Neural cell (in vitro differentiated cells): ENCODE measurements around the gene DPF3. TPM values are rescaled to one million over a fixed set of nuclear protein-coding genes. Genes with fewer than 3 reads are reported as not detected.

ENCODE experiments used
- H2AFZ ChIP-seq: fragments of 200-600, 300-800 bp; sonication (generic), shearing (Covaris generic); 2 replicates; pipeline ENCODE4 v1.6.0; 2014; ENCODE audit warnings: low read depth, mild to moderate bottlenecking, antibody characterized with exemption, low read length, moderate library complexity
- H3F3A ChIP-seq: fragments of 200-600 bp; shearing (Covaris generic); 2 replicates; pipeline ENCODE4 v1.6.1; 2016; ENCODE audit warnings: mild to moderate bottlenecking, moderate library complexity, mixed read lengths, antibody characterized with exemption, low read length; ENCODE audit not compliant: insufficient read depth, poor library complexity, severe bottlenecking
- H3K27ac ChIP-seq: fragments of 200-600, 300-800 bp; sonication (generic), shearing (Covaris generic); 2 replicates; pipeline ENCODE4 v1.5.1; 2014; ENCODE audit warnings: mild to moderate bottlenecking, low read length, moderate library complexity
- H3K27me3 ChIP-seq: fragments of 300-800, 200-600 bp; sonication (generic), shearing (Covaris generic); 2 replicates; pipeline ENCODE4 v1.6.0; 2014; ENCODE audit warnings: mild to moderate bottlenecking, low read depth, low read length, moderate library complexity; ENCODE audit not compliant: insufficient read depth
- H3K36me3 ChIP-seq: fragments of 300-800, 200-600 bp; sonication (generic), shearing (Covaris generic); 2 replicates; pipeline ENCODE4 v1.5.1; 2014; ENCODE audit warnings: mild to moderate bottlenecking, antibody characterized with exemption, low read length, moderate library complexity; ENCODE audit not compliant: insufficient read depth
- H3K4me2 ChIP-seq: fragments of 300-800, 200-600 bp; sonication (generic), shearing (Covaris generic); 2 replicates; pipeline ENCODE4 v1.6.0; 2014; ENCODE audit warnings: mild to moderate bottlenecking, low read length
- H3K4me3 ChIP-seq: fragments of 300-800, 200-600 bp; sonication (generic), shearing (Covaris generic); 2 replicates; pipeline ENCODE4 v1.5.1; 2014; ENCODE audit warnings: mild to moderate bottlenecking, low read length, moderate library complexity
- H3K79me2 ChIP-seq: fragments of 200-600 bp; shearing (Covaris generic); replicated peaks from 2 replicates; pipeline ENCODE4 v1.6.0; 2014; ENCODE audit warnings: mild to moderate bottlenecking, low read length, moderate library complexity; ENCODE audit not compliant: insufficient read depth
- H3K9ac ChIP-seq: fragments of 300-800, 200-600 bp; sonication (generic), shearing (Covaris generic); 2 replicates; pipeline ENCODE4 v1.6.1; 2016; ENCODE audit warnings: mild to moderate bottlenecking, low read length, mixed read lengths
- H3K9me2 ChIP-seq: fragments of 200-600 bp; shearing (Covaris generic); 2 replicates; pipeline ENCODE4 v1.6.1; 2016; ENCODE audit warnings: mild to moderate bottlenecking, low read length, mixed read lengths; ENCODE audit not compliant: insufficient read depth
- H3K9me3 ChIP-seq: fragments of 200-600, 300-800 bp; sonication (generic), shearing (Covaris generic); 2 replicates; pipeline ENCODE4 v1.6.1; 2016; ENCODE audit warnings: mild to moderate bottlenecking, mixed run types, low read length, moderate library complexity, mixed read lengths
- H4K20me1 ChIP-seq: fragments of 200-600 bp; shearing (Covaris generic); 2 replicates; pipeline ENCODE4 v1.6.1; 2016; ENCODE audit warnings: mild to moderate bottlenecking, mixed run types; ENCODE audit not compliant: insufficient read depth
- CTCF ChIP-seq: fragments of 450-650 bp; IDR thresholded peaks from 2 replicates; pipeline ENCODE4 v1.5.1; 2014; ENCODE audit warnings: antibody characterized with exemption, mild to moderate bottlenecking, moderate library complexity; ENCODE audit not compliant: poor library complexity, severe bottlenecking
- EP300 ChIP-seq: fragments of 450-650 bp; conservative IDR thresholded peaks from 2 replicates; pipeline ENCODE4 v1.6.1; 2014; ENCODE audit warnings: antibody characterized with exemption, mild to moderate bottlenecking, moderate library complexity; ENCODE audit not compliant: poor library complexity, severe bottlenecking
- EZH2 ChIP-seq: fragments of 200-600, 300-800 bp; shearing (Covaris generic), sonication (generic); IDR thresholded peaks from 2 replicates; pipeline ENCODE4 v1.6.1; 2014; ENCODE audit warnings: antibody characterized with exemption, low read length, borderline replicate concordance, mild to moderate bottlenecking; ENCODE audit not compliant: insufficient read depth, poor library complexity, severe bottlenecking
- MXI1 ChIP-seq: fragments of 450-650 bp; conservative IDR thresholded peaks from 2 replicates; pipeline ENCODE4 v1.6.1; 2014; ENCODE audit warnings: antibody characterized with exemption, mild to moderate bottlenecking; ENCODE audit not compliant: poor library complexity, severe bottlenecking
- POLR2AphosphoS5 ChIP-seq: IDR thresholded peaks from 2 replicates; pipeline ENCODE4 v1.6.1; 2012
- RAD21 ChIP-seq: fragments of 450-650 bp; conservative IDR thresholded peaks from 2 replicates; pipeline ENCODE4 v1.6.1; 2014; ENCODE audit warnings: antibody characterized with exemption, mild to moderate bottlenecking, moderate library complexity
- REST ChIP-seq: IDR thresholded peaks from 2 replicates; pipeline ENCODE4 v1.6.1; 2012; ENCODE audit warnings: borderline replicate concordance
- SMC3 ChIP-seq: fragments of 450-650 bp; conservative IDR thresholded peaks from 2 replicates; pipeline ENCODE4 v1.6.1; 2014; ENCODE audit warnings: antibody characterized with exemption, mild to moderate bottlenecking, moderate library complexity; ENCODE audit not compliant: poor library complexity
- TAF1 ChIP-seq: IDR thresholded peaks from 2 replicates; pipeline ENCODE4 v1.6.1; 2012; ENCODE audit warnings: low read depth
- polyA plus RNA-seq: library from polyadenylated mRNA; depleted of rRNA; stranded (reverse); fragments of >200 nt; gene quantifications from 2 replicates; pipeline ENCODE4 v1.2.3, GENCODE V29; 2014

DPF3 gene
- polyA plus RNA-seq, 1 donor from 2014 or later = 2.9 TPM

GRCh38 chr14:72916174-72916573 is 22.3 kb upstream of the DPF3 start:
- Histone ChIP-seq H2AFZ (no peak overlapping the region), H3K36me3 (no peaks in the 10 kb centered on the region), H3K79me2 (no peaks in the 10 kb centered on the region), H3F3A (no peaks in the 10 kb centered on the region), H3K4me2 (no peak overlapping the region), H3K9me3 (no peaks in the 10 kb centered on the region), H3K4me3 (no peak overlapping the region), H3K27ac (no peak overlapping the region), H3K9ac (no peak overlapping the region), H3K9me2 (no peaks in the 10 kb centered on the region), H3K27me3 (no peaks in the 10 kb centered on the region), H4K20me1 (no peaks in the 10 kb centered on the region)
- no peak for TF ChIP-seq SMC3
- TF ChIP-seq CTCF = no peak

GRCh38 chr14:72913809-72914208 is 19.9 kb upstream of the DPF3 start:
- TF ChIP-seq TAF1 (no peak), RAD21 (no peak), REST (no peak), SMC3 (no peak), POLR2AphosphoS5 (no peak), MXI1 (no peak), EZH2 (no peak), EP300 (no peak), CTCF (no peak)
- Histone ChIP-seq H4K20me1 (no peaks in the 10 kb centered on the region), H3K27ac (no peak overlapping the region), H2AFZ (no peak overlapping the region), H3K9me2 (no peaks in the 10 kb centered on the region), H3K36me3 (no peaks in the 10 kb centered on the region), H3K9me3 (no peaks in the 10 kb centered on the region), H3K9ac (no peak overlapping the region), H3K27me3 (no peaks in the 10 kb centered on the region), H3K4me3 (no peak overlapping the region), H3K4me2 (no peak overlapping the region), H3K79me2 (no peaks in the 10 kb centered on the region), H3F3A (no peaks in the 10 kb centered on the region)
